ENCODE results near the gene MRPL39.

DNA sequence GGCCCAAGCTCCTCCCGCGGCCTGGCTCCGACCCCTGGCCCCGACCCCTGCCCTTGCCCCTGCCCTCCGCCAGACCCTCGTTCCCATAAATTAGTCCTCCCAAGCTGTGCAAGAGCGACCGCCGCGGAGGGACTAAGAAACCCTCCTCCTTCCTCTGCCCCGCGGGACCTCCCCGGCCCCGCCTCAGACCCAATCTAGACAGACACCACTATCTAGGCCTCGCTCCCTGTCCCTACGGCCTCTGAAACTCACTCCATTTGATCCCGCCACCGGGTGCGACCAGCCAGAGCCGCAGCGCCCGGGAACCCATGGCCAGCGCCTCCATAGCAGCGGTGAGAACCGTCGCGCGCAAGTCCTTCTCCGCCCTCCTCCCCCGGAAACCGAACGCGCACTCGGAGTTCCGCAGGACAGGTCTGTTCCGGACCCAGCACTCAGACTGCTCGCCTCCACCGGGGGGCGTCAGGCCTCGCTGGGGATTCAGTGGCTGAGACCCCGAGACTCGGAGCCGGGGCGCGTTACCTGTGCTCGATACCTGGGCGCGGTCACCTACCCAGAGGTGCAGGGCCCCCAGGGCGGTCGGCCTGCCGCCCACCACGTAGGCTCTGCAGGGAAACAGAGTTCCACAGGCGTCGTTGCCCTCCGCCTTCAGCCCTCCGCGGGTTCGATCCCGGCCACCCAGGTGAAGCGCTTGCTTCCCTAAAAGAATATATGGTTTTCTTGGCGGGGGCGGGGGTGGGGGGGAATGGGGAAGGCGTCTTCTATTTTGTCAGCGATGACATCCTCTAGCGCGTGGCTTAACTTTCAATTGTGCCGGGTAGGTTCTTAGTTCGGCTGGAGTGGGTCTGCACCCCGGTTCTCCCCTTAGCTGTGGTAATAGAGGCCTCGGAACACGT, at the start of gene MRPL39:
- TF ChIP-seq ZNF274 (IDR thresholded peaks at IDR 0.05; ENCODE audit: low read depth, low read length), result no peak
- no peak for TF ChIP-seq SUZ12 (IDR thresholded peaks at IDR 0.05; ENCODE audit: extremely low read depth, insufficient read depth, insufficient read length)
